Stimulated activated CD4-positive, alpha-beta T cell treated with anti-CD3 and anti-CD28 coated beads, Interleukin-15, amount 100 ng/mL, for 48 hours (primary cell): ENCODE measurements around the gene CFAP45.

Experiments used
- DNase-seq, 2 donors: peaks; one replicate each; pipeline ENCODE4 v3.0.0-alpha.2; 2020; ENCODE audit warnings: low read depth in 2 of 2

The CFAP45 gene

GRCh38 chr1:159827102-159827490 lies 72.9 kb downstream of the CFAP45 start:
- no peak for DNase-seq

GRCh38 chr1:159826441-159827101 lies 73.4 kb downstream of the CFAP45 start, which contains the start of gene SLAMF8:
Gene SLAMF8 (plus strand): TSS chr1:159826873. CDS start chr1:159826899, 26 bp downstream.
- peak; percentile 31 to 34 for DNase-seq

GRCh38 chr1:159825564-159825963 lies 74.4 kb downstream of the CFAP45 start:
- no peak for DNase-seq

- no peak for DNase-seq
Observed at GRCh38 chr1:159823406-159823805, 76.6 kb downstream of the CFAP45 start.
